H1 (cell line): ENCODE results near the gene CHCHD3.

Experiments
- EZH2 ChIP-seq: fragments of 200-600 bp; sonication (generic); IDR thresholded peaks from 2 replicates; pipeline ENCODE4 v1.7.1; 2012; ENCODE audit warnings: low read depth, mild to moderate bottlenecking, moderate library complexity, low read length, inconsistent platforms; ENCODE audit not compliant: severe bottlenecking
- TF ChIP-seq, protein P1 (sequence below), 3 experiments: IDR thresholded peaks; 1 replicate in 2 of 3; 2 replicates in 1 of 3; pipeline versions ENCODE4 v1.5.1 to v1.6.1; 2011; ENCODE audit warnings: low read length in 3 of 3, mild to moderate bottlenecking in 3 of 3, inconsistent platforms in 2 of 3, low read depth in 1 of 3, moderate library complexity in 1 of 3; ENCODE audit not compliant: insufficient read depth in 1 of 3; ENCODE audit errors: control extremely low read depth in 1 of 3

- TF ChIP-seq EZH2: no peak
- TF ChIP-seq, protein P1, sequence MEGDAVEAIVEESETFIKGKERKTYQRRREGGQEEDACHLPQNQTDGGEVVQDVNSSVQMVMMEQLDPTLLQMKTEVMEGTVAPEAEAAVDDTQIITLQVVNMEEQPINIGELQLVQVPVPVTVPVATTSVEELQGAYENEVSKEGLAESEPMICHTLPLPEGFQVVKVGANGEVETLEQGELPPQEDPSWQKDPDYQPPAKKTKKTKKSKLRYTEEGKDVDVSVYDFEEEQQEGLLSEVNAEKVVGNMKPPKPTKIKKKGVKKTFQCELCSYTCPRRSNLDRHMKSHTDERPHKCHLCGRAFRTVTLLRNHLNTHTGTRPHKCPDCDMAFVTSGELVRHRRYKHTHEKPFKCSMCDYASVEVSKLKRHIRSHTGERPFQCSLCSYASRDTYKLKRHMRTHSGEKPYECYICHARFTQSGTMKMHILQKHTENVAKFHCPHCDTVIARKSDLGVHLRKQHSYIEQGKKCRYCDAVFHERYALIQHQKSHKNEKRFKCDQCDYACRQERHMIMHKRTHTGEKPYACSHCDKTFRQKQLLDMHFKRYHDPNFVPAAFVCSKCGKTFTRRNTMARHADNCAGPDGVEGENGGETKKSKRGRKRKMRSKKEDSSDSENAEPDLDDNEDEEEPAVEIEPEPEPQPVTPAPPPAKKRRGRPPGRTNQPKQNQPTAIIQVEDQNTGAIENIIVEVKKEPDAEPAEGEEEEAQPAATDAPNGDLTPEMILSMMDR (IDR thresholded peaks at IDR 0.05; ENCODE audit: control extremely low read depth in 1 of 3, insufficient read depth in 1 of 3, low read depth in 1 of 3, low read length in 3 of 3): no peak
Observed at GRCh38 chr7:132934017-132934416, 147.9 kb downstream of the CHCHD3 start.
